ENCODE data around the gene IGSF8.

The IGSF8 gene

GRCh38 chr1:160087118-160087662 lies 11.2 kb downstream of the IGSF8 start:
- DNase-seq (ENCODE audit: low read depth): no peak

- DNase-seq (ENCODE audit: low read depth): no peak
Observed at GRCh38 chr1:160086456-160086892, 11.9 kb downstream of the IGSF8 start.

- peak; percentile 67 for DNase-seq (ENCODE audit: low read depth)
Observed at GRCh38 chr1:160085686-160086455, 12.5 kb downstream of the IGSF8 start.

GRCh38 chr1:160084771-160085321 lies 13.6 kb downstream of the IGSF8 start:
- no peak for DNase-seq (ENCODE audit: low read depth)

GRCh38 chr1:160083968-160084770 lies 14.2 kb downstream of the IGSF8 start:
- DNase-seq (ENCODE audit: low read depth): peak; percentile 61

- no peak for DNase-seq (ENCODE audit: low read depth)
Observed at GRCh38 chr1:160082926-160083325, 15.5 kb downstream of the IGSF8 start.

- DNase-seq (ENCODE audit: low read depth): no peak
Observed at GRCh38 chr1:160082487-160082886, 15.9 kb downstream of the IGSF8 start.

- DNase-seq (ENCODE audit: low read depth): no peak
Observed at GRCh38 chr1:160081261-160081936, 17.0 kb downstream of the IGSF8 start, which contains the start of gene KCNJ9. Gene KCNJ9 (plus strand): TSS chr1:160081538. CDS start chr1:160084031, 2,493 bp downstream.

GRCh38 chr1:160080381-160081100 lies 17.9 kb downstream of the IGSF8 start:
- no peak for DNase-seq (ENCODE audit: low read depth)

- no peak for DNase-seq (ENCODE audit: low read depth)
Observed at GRCh38 chr1:160079448-160079847, 19.0 kb downstream of the IGSF8 start.

- DNase-seq (ENCODE audit: low read depth): peak; percentile 37
Observed at GRCh38 chr1:160078512-160079195, 19.8 kb downstream of the IGSF8 start.

- no peak for DNase-seq (ENCODE audit: low read depth)
Observed at GRCh38 chr1:160077486-160077885, 20.9 kb downstream of the IGSF8 start.

GRCh38 chr1:160076295-160076694 lies 22.1 kb downstream of the IGSF8 start:
- DNase-seq (ENCODE audit: low read depth): no peak

GRCh38 chr1:160075836-160076235 lies 22.6 kb downstream of the IGSF8 start:
- DNase-seq (ENCODE audit: low read depth): no peak

- no peak for DNase-seq (ENCODE audit: low read depth)
Observed at GRCh38 chr1:160074865-160075264, 23.6 kb downstream of the IGSF8 start.

- no peak for DNase-seq (ENCODE audit: low read depth)
Observed at GRCh38 chr1:160071289-160071688, 27.1 kb downstream of the IGSF8 start.

GRCh38 chr1:160070243-160071163 lies 27.9 kb downstream of the IGSF8 start:
- DNase-seq (ENCODE audit: low read depth): peak; percentile 68

GRCh38 chr1:160069460-160070231 lies 28.8 kb downstream of the IGSF8 start, which contains the start of gene KCNJ10:
Gene KCNJ10 (minus strand): TSS chr1:160070160. CDS start chr1:160042532, 27,628 bp downstream.
- DNase-seq (ENCODE audit: low read depth): no peak

Data from T follicular helper cell (primary cell).